ENCODE results near the gene LCORL. TPM values are rescaled to one million over a fixed set of nuclear protein-coding genes. Genes with fewer than 3 reads are reported as not detected.

Gene LCORL
- total and polyA plus RNA-seq, 12 donors: 2.6 to 28.8 (median 16.2) TPM

GRCh38 chr4:17875402-17876070, 146.0 kb downstream of the LCORL start:
- H3K36me3 ChIP-seq (replicated peaks in 1 of 2): no peaks in the 10 kb centered on the region
- intact Hi-C loops (cut with DNase I): no loop called here

GRCh38 chr4:17869327-17869726, 152.2 kb downstream of the LCORL start:
- TF ChIP-seq POLR2A (IDR thresholded peaks at IDR 0.05): no peak
- no peak for TF ChIP-seq CTCF (IDR thresholded peaks at IDR 0.05)
- Histone ChIP-seq H3K9me3 (replicated peaks in 1 of 3) (no peaks in the 10 kb centered on the region), H3K4me1 (replicated peaks in 1 of 2) (no peaks in the 10 kb centered on the region), H3K27me3 (no peaks in the 10 kb centered on the region), H3K36me3 (replicated peaks in 1 of 2) (no peaks in the 10 kb centered on the region), H3K27ac (no peak overlapping the region), H3K4me3 (no peak overlapping the region)
- 89 to 96% (median 93%) methylated on average over 2 of the region's 2 CpGs for WGBS, 4 donors
- DNase-seq: no peak
- intact Hi-C loops (cut with DNase I): loop anchor here in 1 of 2 donors (10.0 kb wide), 1 partner anchor 115 kb away; no protein-coding TSS in a partner anchor

More at GRCh38 chr4:17875402-17876070, 146.0 kb downstream of the LCORL start:
- no peaks in the 10 kb centered on the region for H3K27me3 ChIP-seq
- no peaks in the 10 kb centered on the region for H3K4me1 ChIP-seq (replicated peaks in 1 of 2)
- no peak overlapping the region for H3K27ac ChIP-seq
- no peaks in the 10 kb centered on the region for H3K9me3 ChIP-seq (replicated peaks in 1 of 3)
- 92 to 96% (median 96%) methylated on average over 4 of the region's 4 CpGs for WGBS, 4 donors
- DNase-seq: no peak
- TF ChIP-seq CTCF (IDR thresholded peaks at IDR 0.05): no peak
- no peak for TF ChIP-seq POLR2A (IDR thresholded peaks at IDR 0.05)
- no peak overlapping the region for H3K4me3 ChIP-seq

- 77 to 89% (median 81%) methylated on average over 3 of the region's 3 CpGs for WGBS, 4 donors
- intact Hi-C loops (cut with DNase I): loop anchor here in 1 of 2 donors (10.0 kb wide), 1 partner anchor 118 kb away; no protein-coding TSS in a partner anchor
- no peaks in the 10 kb centered on the region for H3K9me3 ChIP-seq (replicated peaks in 1 of 3)
- no peak for TF ChIP-seq CTCF (IDR thresholded peaks at IDR 0.05)
- TF ChIP-seq POLR2A (IDR thresholded peaks at IDR 0.05): no peak
- no peak overlapping the region for H3K27ac ChIP-seq
- no peaks in the 10 kb centered on the region for H3K36me3 ChIP-seq (replicated peaks in 1 of 2)
- H3K4me1 ChIP-seq (replicated peaks in 1 of 2): no peaks in the 10 kb centered on the region
- DNase-seq: no peak
- no peaks in the 10 kb centered on the region for H3K27me3 ChIP-seq
- no peak overlapping the region for H3K4me3 ChIP-seq
Observed at GRCh38 chr4:17867276-17867675, 154.3 kb downstream of the LCORL start.

GRCh38 chr4:17866810-17867209, 154.7 kb downstream of the LCORL start:
- TF ChIP-seq CTCF (IDR thresholded peaks at IDR 0.05): no peak
- no peak for TF ChIP-seq POLR2A (IDR thresholded peaks at IDR 0.05)
- 93 to 97% (median 96%) methylated on average over 2 of the region's 2 CpGs for WGBS, 4 donors

More at GRCh38 chr4:17866810-17867209, 154.7 kb downstream of the LCORL start:
- H3K4me1 ChIP-seq (replicated peaks in 1 of 2): no peaks in the 10 kb centered on the region
- no peak overlapping the region for H3K4me3 ChIP-seq
- H3K27me3 ChIP-seq: no peaks in the 10 kb centered on the region
- no peaks in the 10 kb centered on the region for H3K36me3 ChIP-seq (replicated peaks in 1 of 2)
- DNase-seq: no peak
- intact Hi-C loops (cut with DNase I): loop anchor here in 1 of 2 donors (10.0 kb wide), 1 partner anchor 118 kb away; no protein-coding TSS in a partner anchor
- no peaks in the 10 kb centered on the region for H3K9me3 ChIP-seq (replicated peaks in 1 of 3)
- no peak overlapping the region for H3K27ac ChIP-seq
